Measurements from ENCODE around the gene MAMDC2.

Gene MAMDC2

DNA sequence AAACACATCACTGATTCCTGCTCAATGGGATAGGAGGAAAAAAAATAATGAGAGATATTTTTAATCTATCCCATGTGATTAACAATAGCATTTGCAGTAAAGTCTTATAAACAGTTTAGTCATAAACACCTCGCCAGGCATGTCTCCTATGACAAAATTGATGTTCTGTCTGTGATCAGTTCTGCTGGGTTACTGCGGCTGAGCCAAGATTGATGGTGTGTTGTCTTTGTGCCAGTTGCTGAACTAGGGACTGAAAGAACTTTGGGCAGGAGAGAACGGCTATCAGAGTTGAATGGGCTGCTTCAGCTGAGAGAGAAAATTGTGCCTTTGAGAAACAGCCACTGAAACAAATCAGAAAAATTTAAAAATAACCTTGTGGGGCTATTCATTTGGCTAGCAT, 37.3 kb upstream of the MAMDC2 start:
- Histone ChIP-seq H3K9ac (ENCODE audit: insufficient read length) (no peak overlapping the region), H3K9me3 (ENCODE audit: low read depth, low read length) (no peaks in the 10 kb centered on the region), H3K4me3 (no peak overlapping the region), H3K27ac (no peak overlapping the region), H3K36me3 (ENCODE audit: insufficient read depth, low read length) (no peaks in the 10 kb centered on the region)
- DNase-seq (ENCODE audit: low read depth, low spot score) = no peak
- no peak for TF ChIP-seq EZH2 (IDR thresholded peaks at IDR 0.05)
- TF ChIP-seq FOXP2 (optimal IDR thresholded peaks at IDR 0.05; ENCODE audit: control extremely low read depth, extremely low read length, insufficient read depth) = no peak
- TF ChIP-seq POLR2AphosphoS5 (IDR thresholded peaks at IDR 0.05; ENCODE audit: borderline replicate concordance, low read depth, low read length) = no peak

- TF ChIP-seq EZH2 (IDR thresholded peaks at IDR 0.05) = no peak
- no peak for TF ChIP-seq FOXP2 (optimal IDR thresholded peaks at IDR 0.05; ENCODE audit: control extremely low read depth, extremely low read length, insufficient read depth)
- TF ChIP-seq POLR2AphosphoS5 (IDR thresholded peaks at IDR 0.05; ENCODE audit: borderline replicate concordance, low read depth, low read length) = no peak
- DNase-seq (ENCODE audit: low read depth, low spot score) = no peak
- Histone ChIP-seq H3K9me3 (ENCODE audit: low read depth, low read length) (no peaks in the 10 kb centered on the region), H3K9ac (ENCODE audit: insufficient read length) (no peak overlapping the region), H3K27ac (no peak overlapping the region), H3K36me3 (ENCODE audit: insufficient read depth, low read length) (no peaks in the 10 kb centered on the region), H3K4me3 (no peak overlapping the region)
Observed at GRCh38 chr9:70007831-70008230, 35.8 kb upstream of the MAMDC2 start.

DNA sequence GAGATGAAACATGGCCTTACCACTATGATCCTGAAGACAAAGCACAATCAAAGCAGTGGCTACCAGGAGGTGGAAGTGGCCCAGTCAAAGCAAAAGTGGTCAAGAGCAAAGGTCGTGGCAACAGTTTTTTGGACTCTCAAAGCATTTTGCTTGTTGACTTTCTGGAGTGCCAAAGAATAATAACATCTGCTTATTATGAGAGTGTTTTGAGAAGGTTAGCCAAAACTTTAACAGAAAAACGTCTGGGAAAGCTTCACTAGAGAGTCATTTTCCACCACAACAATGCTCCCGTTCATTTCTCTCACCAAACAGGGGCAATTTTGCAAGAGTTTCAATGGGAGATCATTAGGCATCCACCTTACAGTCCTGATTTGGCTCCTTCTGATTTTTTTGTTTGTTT, 33.6 kb upstream of the MAMDC2 start:
- Histone ChIP-seq H3K4me3 (no peak overlapping the region), H3K36me3 (ENCODE audit: insufficient read depth, low read length) (no peaks in the 10 kb centered on the region), H3K9ac (ENCODE audit: insufficient read length) (no peak overlapping the region), H3K9me3 (ENCODE audit: low read depth, low read length) (no peaks in the 10 kb centered on the region), H3K27ac (no peak overlapping the region)
- DNase-seq (ENCODE audit: low read depth, low spot score) = no peak
- no peak for TF ChIP-seq EZH2 (IDR thresholded peaks at IDR 0.05)
- no peak for TF ChIP-seq FOXP2 (optimal IDR thresholded peaks at IDR 0.05; ENCODE audit: control extremely low read depth, extremely low read length, insufficient read depth)
- no peak for TF ChIP-seq POLR2AphosphoS5 (IDR thresholded peaks at IDR 0.05; ENCODE audit: borderline replicate concordance, low read depth, low read length)

DNA sequence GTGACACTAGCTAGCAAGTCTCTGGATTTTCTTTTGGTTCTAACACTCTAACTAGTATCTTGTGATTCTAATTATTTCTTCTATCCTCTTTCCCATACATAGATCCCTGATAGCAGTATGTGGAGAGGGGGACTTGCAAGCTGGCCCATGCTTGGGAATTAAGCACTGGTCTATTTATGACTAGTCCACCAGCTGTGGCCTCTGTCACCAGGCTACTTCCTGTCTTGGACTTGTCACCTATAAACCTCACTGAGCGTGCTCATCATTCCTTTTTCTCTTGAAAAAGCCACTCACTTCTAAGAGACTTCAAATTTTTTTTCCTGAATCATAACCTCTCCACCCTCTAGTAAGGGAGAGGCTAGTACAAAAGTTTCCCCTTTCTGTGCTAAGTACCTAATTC, 32.3 kb upstream of the MAMDC2 start:
- Histone ChIP-seq H3K36me3 (ENCODE audit: insufficient read depth, low read length) (no peaks in the 10 kb centered on the region), H3K9me3 (ENCODE audit: low read depth, low read length) (no peaks in the 10 kb centered on the region), H3K27ac (no peak overlapping the region), H3K4me3 (no peak overlapping the region), H3K9ac (ENCODE audit: insufficient read length) (no peak overlapping the region)
- no peak for TF ChIP-seq POLR2AphosphoS5 (IDR thresholded peaks at IDR 0.05; ENCODE audit: borderline replicate concordance, low read depth, low read length)
- TF ChIP-seq EZH2 (IDR thresholded peaks at IDR 0.05) = no peak
- no peak for TF ChIP-seq FOXP2 (optimal IDR thresholded peaks at IDR 0.05; ENCODE audit: control extremely low read depth, extremely low read length, insufficient read depth)
- no peak for DNase-seq (ENCODE audit: low read depth, low spot score)

GRCh38 chr9:70012569-70012968, 31.1 kb upstream of the MAMDC2 start:
- no peak overlapping the region for H3K27ac ChIP-seq
- H3K4me3 ChIP-seq = no peak overlapping the region
- no peaks in the 10 kb centered on the region for H3K9me3 ChIP-seq (ENCODE audit: low read depth, low read length)
- no peak for TF ChIP-seq FOXP2 (optimal IDR thresholded peaks at IDR 0.05; ENCODE audit: control extremely low read depth, extremely low read length, insufficient read depth)
- TF ChIP-seq EZH2 (IDR thresholded peaks at IDR 0.05) = no peak
- no peak for TF ChIP-seq POLR2AphosphoS5 (IDR thresholded peaks at IDR 0.05; ENCODE audit: borderline replicate concordance, low read depth, low read length)
- no peak overlapping the region for H3K9ac ChIP-seq (ENCODE audit: insufficient read length)
- no peak for DNase-seq (ENCODE audit: low read depth, low spot score)
- no peaks in the 10 kb centered on the region for H3K36me3 ChIP-seq (ENCODE audit: insufficient read depth, low read length)

DNA sequence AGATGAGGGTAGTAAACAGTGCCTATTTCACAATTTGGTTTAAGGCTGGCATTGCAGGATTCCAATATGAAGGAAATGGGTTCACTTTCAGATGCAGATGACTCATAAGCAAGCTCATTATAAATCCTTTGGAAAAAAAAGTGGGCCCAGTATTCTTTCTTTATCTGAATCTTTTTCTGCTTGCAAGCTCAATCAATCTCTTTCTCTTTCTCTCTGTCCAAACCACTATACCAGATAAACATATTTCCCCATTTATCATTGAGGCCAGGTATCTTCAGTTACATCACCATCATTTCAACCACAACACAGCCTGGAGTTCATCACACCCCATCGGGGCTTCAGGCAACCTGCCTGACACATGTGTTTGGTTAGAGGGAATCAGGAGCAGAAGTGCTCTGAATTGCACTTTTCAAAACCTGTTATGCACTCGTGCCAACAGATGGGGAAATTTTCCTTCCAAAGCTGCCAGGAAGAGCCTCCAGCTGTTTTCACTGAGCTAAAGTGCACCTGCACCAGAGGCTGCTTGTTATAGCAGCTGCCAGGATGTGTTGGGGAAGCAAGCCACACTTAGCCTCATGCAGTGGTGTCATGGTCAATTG, 30.0 kb upstream of the MAMDC2 start:
- DNase-seq (ENCODE audit: low read depth, low spot score) = no peak
- TF ChIP-seq POLR2AphosphoS5 (IDR thresholded peaks at IDR 0.05; ENCODE audit: borderline replicate concordance, low read depth, low read length) = no peak

GRCh38 chr9:70015099-70015498, 28.5 kb upstream of the MAMDC2 start:
- Histone ChIP-seq H3K4me3 (no peak overlapping the region), H3K9ac (ENCODE audit: insufficient read length) (no peak overlapping the region), H3K36me3 (ENCODE audit: insufficient read depth, low read length) (no peaks in the 10 kb centered on the region), H3K27ac (no peak overlapping the region), H3K9me3 (ENCODE audit: low read depth, low read length) (no peaks in the 10 kb centered on the region)
- no peak for TF ChIP-seq FOXP2 (optimal IDR thresholded peaks at IDR 0.05; ENCODE audit: control extremely low read depth, extremely low read length, insufficient read depth)
- TF ChIP-seq EZH2 (IDR thresholded peaks at IDR 0.05) = no peak
- no peak for TF ChIP-seq POLR2AphosphoS5 (IDR thresholded peaks at IDR 0.05; ENCODE audit: borderline replicate concordance, low read depth, low read length)
- DNase-seq (ENCODE audit: low read depth, low spot score) = no peak

More for the DNA sequence above, 30.0 kb upstream of the MAMDC2 start:
- Histone ChIP-seq H3K9me3 (ENCODE audit: low read depth, low read length) (no peaks in the 10 kb centered on the region), H3K36me3 (ENCODE audit: insufficient read depth, low read length) (no peaks in the 10 kb centered on the region), H3K9ac (ENCODE audit: insufficient read length) (no peak overlapping the region), H3K4me3 (no peak overlapping the region), H3K27ac (no peak overlapping the region)

GRCh38 chr9:70020217-70020616, 23.4 kb upstream of the MAMDC2 start:
- no peak overlapping the region for H3K9ac ChIP-seq (ENCODE audit: insufficient read length)
- DNase-seq (ENCODE audit: low read depth, low spot score) = no peak
- TF ChIP-seq POLR2AphosphoS5 (IDR thresholded peaks at IDR 0.05; ENCODE audit: borderline replicate concordance, low read depth, low read length) (no peak), EZH2 (IDR thresholded peaks at IDR 0.05) (no peak), FOXP2 (optimal IDR thresholded peaks at IDR 0.05; ENCODE audit: control extremely low read depth, extremely low read length, insufficient read depth) (no peak)
- H3K27ac ChIP-seq = no peak overlapping the region
- no peaks in the 10 kb centered on the region for H3K9me3 ChIP-seq (ENCODE audit: low read depth, low read length)
- no peaks in the 10 kb centered on the region for H3K36me3 ChIP-seq (ENCODE audit: insufficient read depth, low read length)
- no peak overlapping the region for H3K4me3 ChIP-seq

- DNase-seq (ENCODE audit: low read depth, low spot score) = no peak
- H3K4me3 ChIP-seq = no peak overlapping the region
- TF ChIP-seq POLR2AphosphoS5 (IDR thresholded peaks at IDR 0.05; ENCODE audit: borderline replicate concordance, low read depth, low read length) (no peak), EZH2 (IDR thresholded peaks at IDR 0.05) (no peak), FOXP2 (optimal IDR thresholded peaks at IDR 0.05; ENCODE audit: control extremely low read depth, extremely low read length, insufficient read depth) (no peak)
- H3K9me3 ChIP-seq (ENCODE audit: low read depth, low read length) = no peaks in the 10 kb centered on the region
- H3K9ac ChIP-seq (ENCODE audit: insufficient read length) = no peak overlapping the region
- H3K36me3 ChIP-seq (ENCODE audit: insufficient read depth, low read length) = no peaks in the 10 kb centered on the region
- H3K27ac ChIP-seq = no peak overlapping the region
Observed at GRCh38 chr9:70020991-70021571, 22.6 kb upstream of the MAMDC2 start.

All from SK-N-MC (cell line).